ENCODE measurements around the gene DSP.

DNA sequence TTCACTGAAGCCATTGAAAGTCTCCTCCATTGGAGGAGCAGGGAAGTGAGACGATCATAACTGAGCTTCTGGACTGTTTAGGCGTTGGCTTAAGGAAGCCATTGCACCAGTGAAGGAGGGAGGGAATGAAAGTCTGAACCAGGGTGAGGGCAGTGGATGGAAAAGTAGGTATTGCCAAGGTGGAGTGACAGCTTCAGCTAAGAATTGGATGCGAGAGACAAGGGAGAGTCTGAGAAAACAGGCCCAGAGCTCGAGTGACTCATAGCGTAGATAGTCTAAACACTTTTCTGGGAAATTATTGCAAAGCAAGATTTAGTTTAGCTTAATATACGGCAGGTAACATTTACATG lies 4.5 kb downstream of the DSP start:
- TF ChIP-seq, protein P1, sequence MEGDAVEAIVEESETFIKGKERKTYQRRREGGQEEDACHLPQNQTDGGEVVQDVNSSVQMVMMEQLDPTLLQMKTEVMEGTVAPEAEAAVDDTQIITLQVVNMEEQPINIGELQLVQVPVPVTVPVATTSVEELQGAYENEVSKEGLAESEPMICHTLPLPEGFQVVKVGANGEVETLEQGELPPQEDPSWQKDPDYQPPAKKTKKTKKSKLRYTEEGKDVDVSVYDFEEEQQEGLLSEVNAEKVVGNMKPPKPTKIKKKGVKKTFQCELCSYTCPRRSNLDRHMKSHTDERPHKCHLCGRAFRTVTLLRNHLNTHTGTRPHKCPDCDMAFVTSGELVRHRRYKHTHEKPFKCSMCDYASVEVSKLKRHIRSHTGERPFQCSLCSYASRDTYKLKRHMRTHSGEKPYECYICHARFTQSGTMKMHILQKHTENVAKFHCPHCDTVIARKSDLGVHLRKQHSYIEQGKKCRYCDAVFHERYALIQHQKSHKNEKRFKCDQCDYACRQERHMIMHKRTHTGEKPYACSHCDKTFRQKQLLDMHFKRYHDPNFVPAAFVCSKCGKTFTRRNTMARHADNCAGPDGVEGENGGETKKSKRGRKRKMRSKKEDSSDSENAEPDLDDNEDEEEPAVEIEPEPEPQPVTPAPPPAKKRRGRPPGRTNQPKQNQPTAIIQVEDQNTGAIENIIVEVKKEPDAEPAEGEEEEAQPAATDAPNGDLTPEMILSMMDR (conservative IDR thresholded peaks at IDR 0.05), result no peak
- no peak for TF ChIP-seq EZH2 (IDR thresholded peaks at IDR 0.05; ENCODE audit: low read depth)
